Heart left ventricle (tissue), 16 donors: ENCODE results near the gene EIF3A. TPM values are rescaled to one million over a fixed set of nuclear protein-coding genes. Genes with fewer than 3 reads are reported as not detected.

ENCODE experiments used
- ATAC-seq, 4 donors: fragments of 200-7000 bp; cut with Tn5 transposase; one replicate each; pipeline ENCODE4 v1.9.1; 2020 to 2022; ENCODE audit warnings: moderate library complexity in 4 of 4, mild to moderate bottlenecking in 3 of 4, moderate number of reproducible peaks in 1 of 4
- DNase-seq, 5 donors: peaks; one replicate each; pipeline ENCODE4 v3.0.0-alpha.2; 2020
- H3K27ac ChIP-seq, 12 donors: fragments of 200-600 bp; sonication (generic) in 4 of 12; one replicate each; pipeline versions ENCODE4 v1.5.0 to v1.8.0; 2016 to 2022; ENCODE audit warnings: mild to moderate bottlenecking in 2 of 12
- H3K27me3 ChIP-seq, 9 donors: fragments of 200-600 bp; sonication (generic) in 2 of 9; one replicate each; pipeline versions ENCODE4 v1.5.1 to v1.8.0; 2016 to 2022; ENCODE audit warnings: mild to moderate bottlenecking in 3 of 9
- H3K36me3 ChIP-seq, 9 donors: fragments of 200-600 bp; sonication (generic) in 2 of 9; one replicate each; pipeline versions ENCODE4 v1.5.0 to v1.8.0; 2018 to 2022; ENCODE audit warnings: mild to moderate bottlenecking in 2 of 9
- H3K4me1 ChIP-seq, 12 donors: fragments of 200-600 bp; sonication (generic) in 4 of 12; one replicate each; pipeline versions ENCODE4 v1.5.0 to v1.8.0; 2016 to 2022; ENCODE audit warnings: mild to moderate bottlenecking in 3 of 12
- H3K4me3 ChIP-seq, 12 donors: fragments of 200-600 bp; sonication (generic) in 4 of 12; one replicate each; pipeline versions ENCODE4 v1.5.0 to v1.8.0; 2017 to 2022; ENCODE audit warnings: mild to moderate bottlenecking in 9 of 12, moderate library complexity in 4 of 12
- H3K9me3 ChIP-seq, 12 donors: fragments of 200-600 bp; sonication (generic) in 4 of 12; one replicate each; pipeline versions ENCODE4 v1.5.0 to v1.8.0; 2016 to 2022; ENCODE audit warnings: mild to moderate bottlenecking in 1 of 12
- POLR2A ChIP-seq, 2 donors: fragments of 450-650 bp; IDR thresholded peaks; one replicate each; pipeline ENCODE4 v1.6.1; 2017; ENCODE audit warnings: antibody characterized with exemption in 2 of 2, mild to moderate bottlenecking in 2 of 2, moderate library complexity in 2 of 2
- WGBS, 4 donors: extraction: QIAGEN DNeasy Blood & Tissue Kit in 2 of 4; methylation state at CpG; one replicate each; pipeline versions ENCODE4 v1.1.5 to v1.1.7; 2013 to 2018; 5-methylcytosine and 5-hydroxymethylcytosine counted together
- intact Hi-C, 10 donors: fragments of 100-400 bp; cut with DNase I; formaldehyde crosslinking; loops; one replicate each; pipeline versions ENCODE4 v1.11.1 to v1.14.2; 2022
- polyA plus RNA-seq, 2 donors: library from polyadenylated mRNA; stranded (reverse); fragments of 200-250 nt; gene quantifications; one replicate each; pipeline ENCODE4 v1.2.3, GENCODE V29; 2013
- total RNA-seq, 9 donors: library from RNA; depleted of rRNA in 2 of 9; stranded (reverse); fragments of >200 nt in 2 of 9; fragmentation: NEBNext Ultra II Directional in 3 of 9; extraction: Animal tissue kit (Norgen Biotek cat#: 25700) in 3 of 9; gene quantifications; one replicate each; pipeline versions ENCODE4 v1.1.0 to v1.2.4, GENCODE V29; 2016 to 2023
- TF ChIP-seq, protein P1 (sequence below), 12 donors: fragments of 200-600 bp; sonication (generic) in 4 of 12; IDR thresholded peaks; one replicate each; pipeline versions ENCODE4 v1.5.0 to v1.8.0; 2018 to 2022; ENCODE audit warnings: antibody characterized with exemption in 12 of 12, mild to moderate bottlenecking in 5 of 12
- donor health status: ischemic (EF 13 %, LVEDD 7.1; RV severe dilation, severe dysfunction).
- donor health status: healthy with polysubstance abuse.
- donor health status: DM: no; HTN: yes; CAD: no.
- donor health status: DM: no; HTN: no; CAD: no.
- donor health status: ischemic (EF 25% LVEDD 6.9; RV normal size, moderate dysfunction).
- donor health status: ischemic (EF 25% LVEDD 5.7; RV mildly dilated, moderate dysfunction).
- donor health status: healthy.
- donor health status: DM: yes; HTN: yes; CAD: no.
- donor health status: ischemic (EF 35%, LVEDD 5.7; RV mildly dilated, moderate dysfunction).
- donor health status: nonischemic (EF 11% LVEDD 7.7; RV severe dilation, severe dysfunction).
- donor health status: DM: yes; HTN: yes; CAD: no.
- donor health status: PGD.
- donor health status: ischemic (EF 29% LVEDD 5.4; RV normal size, mild dysfunction).
- donor health status: nonischemic (EF 23%, LVEDD 6.1; RV moderate dilation, normal function).

The EIF3A gene
- total and polyA plus RNA-seq, 11 donors: 41.9 to 143 (median 103) TPM

DNA sequence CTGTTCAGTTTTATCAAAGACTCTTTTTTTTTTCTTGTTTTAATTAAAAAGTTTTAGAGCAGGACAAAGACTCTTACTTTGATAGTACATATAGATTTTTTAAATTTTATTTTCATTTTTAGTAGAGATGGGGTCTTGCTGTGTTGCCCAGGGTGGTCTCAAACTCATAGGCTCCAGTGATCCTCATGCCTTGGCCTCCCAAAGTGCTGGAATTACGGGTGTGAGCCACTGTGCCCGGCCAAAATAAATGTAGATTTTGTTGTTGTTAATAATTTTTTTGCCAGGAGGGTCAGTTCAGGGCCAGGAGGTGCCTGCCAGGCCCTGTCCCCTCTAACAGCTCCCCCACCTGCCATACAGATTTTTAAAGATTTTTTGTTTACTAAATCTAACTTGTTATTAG, 40.3 kb upstream of the EIF3A start:
- H3K27ac ChIP-seq: peak overlapping the region; percentile 0 to 78 (median 63)
- DNase-seq (no peak), ATAC-seq (no peak)
- H3K4me1 ChIP-seq: peaks cover 0 to 15% (median 2%) of the 10 kb centered on the region in 12 donors
- WGBS, 4 donors: 94 to 99% (median 96%) methylated on average over 2 of the region's 2 CpGs
- intact Hi-C loops: no loop called here
- H3K36me3 ChIP-seq: peaks cover 0 to 96% (median 86%) of the 10 kb centered on the region in 9 donors
- no peaks in the 10 kb centered on the region for H3K27me3 ChIP-seq
- no peaks in the 10 kb centered on the region for H3K9me3 ChIP-seq
- no peak overlapping the region for H3K4me3 ChIP-seq
- TF ChIP-seq POLR2A (IDR thresholded peaks at IDR 0.05): no peak
- TF ChIP-seq, protein P1, sequence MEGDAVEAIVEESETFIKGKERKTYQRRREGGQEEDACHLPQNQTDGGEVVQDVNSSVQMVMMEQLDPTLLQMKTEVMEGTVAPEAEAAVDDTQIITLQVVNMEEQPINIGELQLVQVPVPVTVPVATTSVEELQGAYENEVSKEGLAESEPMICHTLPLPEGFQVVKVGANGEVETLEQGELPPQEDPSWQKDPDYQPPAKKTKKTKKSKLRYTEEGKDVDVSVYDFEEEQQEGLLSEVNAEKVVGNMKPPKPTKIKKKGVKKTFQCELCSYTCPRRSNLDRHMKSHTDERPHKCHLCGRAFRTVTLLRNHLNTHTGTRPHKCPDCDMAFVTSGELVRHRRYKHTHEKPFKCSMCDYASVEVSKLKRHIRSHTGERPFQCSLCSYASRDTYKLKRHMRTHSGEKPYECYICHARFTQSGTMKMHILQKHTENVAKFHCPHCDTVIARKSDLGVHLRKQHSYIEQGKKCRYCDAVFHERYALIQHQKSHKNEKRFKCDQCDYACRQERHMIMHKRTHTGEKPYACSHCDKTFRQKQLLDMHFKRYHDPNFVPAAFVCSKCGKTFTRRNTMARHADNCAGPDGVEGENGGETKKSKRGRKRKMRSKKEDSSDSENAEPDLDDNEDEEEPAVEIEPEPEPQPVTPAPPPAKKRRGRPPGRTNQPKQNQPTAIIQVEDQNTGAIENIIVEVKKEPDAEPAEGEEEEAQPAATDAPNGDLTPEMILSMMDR (IDR thresholded peaks at IDR 0.05): no peak

- Histone ChIP-seq H3K27ac (peak overlapping the region; percentile 0 to 78 (median 63)), H3K27me3 (no peaks in the 10 kb centered on the region), H3K4me3 (no peak overlapping the region), H3K9me3 (no peaks in the 10 kb centered on the region), H3K36me3 (peaks cover 0 to 92% (median 81%) of the 10 kb centered on the region in 9 donors), H3K4me1 (peaks cover 0 to 15% (median 2%) of the 10 kb centered on the region in 12 donors)
- no peak for DNase-seq
- no peak for TF ChIP-seq POLR2A (IDR thresholded peaks at IDR 0.05)
- TF ChIP-seq, protein P1 (IDR thresholded peaks at IDR 0.05): no peak
- intact Hi-C loops: no loop called here
- ATAC-seq: peak; percentile 71 to 88 (median 82)
- 53 to 67% (median 60%) methylated on average over 4 of the region's 4 CpGs for WGBS, 4 donors
Measured at GRCh38 chr10:119120413-119120867, 39.8 kb upstream of the EIF3A start.

DNA sequence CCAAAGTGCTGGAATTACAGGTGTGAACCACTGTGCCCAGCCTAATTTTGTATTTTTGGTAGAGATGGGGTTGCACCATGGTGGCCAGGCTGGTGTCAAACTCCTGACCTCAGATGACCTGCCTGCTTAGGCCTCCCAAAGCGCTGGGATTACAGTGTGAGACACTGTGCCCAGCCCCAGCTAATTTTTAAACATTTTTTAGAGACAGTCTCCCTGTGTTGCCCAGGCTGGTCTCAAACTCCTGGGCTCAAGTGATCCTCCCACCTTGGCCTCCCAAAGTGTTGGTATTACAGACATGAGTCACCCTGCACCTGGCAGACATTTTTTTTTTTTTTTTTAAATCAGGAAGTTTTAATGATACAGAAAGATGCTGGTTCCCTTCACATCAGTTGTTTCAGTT, 38.8 kb upstream of the EIF3A start:
- WGBS, 4 donors: 98 to 100% (median 99%) methylated on average over 1 of the region's 1 CpG
- no peaks in the 10 kb centered on the region for H3K9me3 ChIP-seq
- DNase-seq (no peak), ATAC-seq (no peak)
- intact Hi-C loops: loop anchor here in 1 of 10 donors (10.0 kb wide), 1 partner anchor 75 kb away; no protein-coding TSS in a partner anchor
- peaks cover 0 to 89% (median 78%) of the 10 kb centered on the region in 9 donors for H3K36me3 ChIP-seq
- TF ChIP-seq, protein P1 (IDR thresholded peaks at IDR 0.05): no peak
- TF ChIP-seq POLR2A (IDR thresholded peaks at IDR 0.05): no peak
- H3K4me3 ChIP-seq: no peak overlapping the region
- H3K27me3 ChIP-seq: no peaks in the 10 kb centered on the region
- H3K4me1 ChIP-seq: peaks cover 0 to 15% (median 2%) of the 10 kb centered on the region in 12 donors
- H3K27ac ChIP-seq: peak overlapping the region in 1 of 12 donors; percentile 78

GRCh38 chr10:119118231-119118630, 37.6 kb upstream of the EIF3A start:
- intact Hi-C loops: loop anchor here in 1 of 10 donors (10.0 kb wide), 1 partner anchor 73 kb away; no protein-coding TSS in a partner anchor
- no peak for TF ChIP-seq POLR2A (IDR thresholded peaks at IDR 0.05)
- TF ChIP-seq, protein P1 (IDR thresholded peaks at IDR 0.05): no peak
- WGBS, 4 donors: 92 to 96% (median 94%) methylated on average over 5 of the region's 5 CpGs
- H3K4me3 ChIP-seq: no peak overlapping the region
- H3K4me1 ChIP-seq: peaks cover 0 to 23% (median 2%) of the 10 kb centered on the region in 12 donors
- ATAC-seq (no peak), DNase-seq (no peak)
- H3K9me3 ChIP-seq: no peaks in the 10 kb centered on the region
- no peak overlapping the region for H3K27ac ChIP-seq
- H3K27me3 ChIP-seq: no peaks in the 10 kb centered on the region
- peaks cover 0 to 89% (median 77%) of the 10 kb centered on the region in 9 donors for H3K36me3 ChIP-seq
